A549 (cell line): ENCODE measurements around the gene RMRP. TPM values are rescaled to one million over a fixed set of nuclear protein-coding genes. Genes with fewer than 3 reads are reported as not detected.

Experiments used
- ATAC-seq, 2 experiments: fragments of 200-7000 bp in 1 of 2; fragments of >200 bp in 1 of 2; cut with Nextera tagmentation in 1 of 2; cut with Tn5 transposase in 1 of 2; 3 replicates each; pipeline versions ENCODE4 v1.8.0 to v1.9.1; 2018 to 2020; ENCODE audit warnings: mild to moderate bottlenecking in 1 of 2, moderate library complexity in 1 of 2
- CTCF ChIA-PET: fragments of 300-600 bp; sonication (Branson Sonifier 250); formaldehyde crosslinking; extraction: SDS; loops from one replicate; lab custom pipeline; 2021; ENCODE audit warnings: antibody characterized with exemption, inconsistent platforms; lab: Yijun Ruan, JAX
- POLR2A ChIA-PET: fragments of 350-600 bp; formaldehyde crosslinking; extraction: SDS; loops from one replicate; lab custom pipeline; 2021; ENCODE audit warnings: antibody characterized with exemption, inconsistent platforms; lab: Yijun Ruan, JAX
- DNase-seq, 2 experiments: peaks; one replicate each; pipeline versions ENCODE4 v3.0.0 to v3.0.0-alpha.2; 2011 to 2016; ENCODE audit warnings: low read depth in 1 of 2, low spot score in 1 of 2
- FAIRE-seq: peaks from 2 replicates; lab custom pipeline; 2011; peaks lifted over from hg19 to GRCh38; lab: Jason Lieb, UNC
- H3K27ac ChIP-seq, 2 experiments: fragments of >200 bp; sonication (Bioruptor Twin); formaldehyde crosslinking; 3 replicates each; pipeline ENCODE4 v1.5.1; 2016 to 2017
- H3K4me1 ChIP-seq: fragments of >200 bp; sonication (Bioruptor Twin); formaldehyde crosslinking; 3 replicates; pipeline ENCODE4 v1.6.1; 2016
- H3K4me2 ChIP-seq: fragments of >200 bp; sonication (Bioruptor Twin); formaldehyde crosslinking; 3 replicates; pipeline ENCODE4 v1.6.1; 2016
- H3K4me3 ChIP-seq: fragments of >200 bp; sonication (Bioruptor Twin); formaldehyde crosslinking; 3 replicates; pipeline ENCODE4 v1.5.1; 2016
- H3K9me3 ChIP-seq: fragments of >200 bp; sonication (Bioruptor Twin); formaldehyde crosslinking; 3 replicates; pipeline ENCODE4 v1.6.1; 2016
- CBX2 ChIP-seq: fragments of 200-600 bp; sonication (generic); IDR thresholded peaks from 2 replicates; pipeline ENCODE4 v1.6.1; 2016; ENCODE audit warnings: low read depth, mild to moderate bottlenecking, borderline replicate concordance
- CHD4 ChIP-seq: fragments of 200-600 bp; sonication (generic); IDR thresholded peaks from 2 replicates; pipeline ENCODE4 v1.6.1; 2016; ENCODE audit warnings: antibody characterized with exemption, mild to moderate bottlenecking, borderline replicate concordance
- EHF ChIP-seq: fragments of 250-450 bp; sonication (Bioruptor Pico); IDR thresholded peaks from 2 replicates; pipeline ENCODE4 v1.5.0; 2020; ENCODE audit warnings: mild to moderate bottlenecking
- FOSB ChIP-seq: fragments of 250-450 bp; sonication (Bioruptor Pico); IDR thresholded peaks from 2 replicates; pipeline ENCODE4 v1.5.0; 2020; ENCODE audit warnings: mild to moderate bottlenecking, moderate library complexity
- FOXS1 ChIP-seq: fragments of 250-450 bp; sonication (Bioruptor Pico); IDR thresholded peaks from 2 replicates; pipeline ENCODE4 v1.5.0; 2020; ENCODE audit warnings: mild to moderate bottlenecking, moderate library complexity
- HOXA7 ChIP-seq: fragments of 250-450 bp; sonication (Bioruptor Pico); IDR thresholded peaks from 2 replicates; pipeline ENCODE4 v1.5.0; 2020; ENCODE audit warnings: mild to moderate bottlenecking, moderate library complexity
- JUNB ChIP-seq: fragments of >200 bp; sonication (Bioruptor Twin); formaldehyde crosslinking; IDR thresholded peaks from 2 replicates; pipeline ENCODE4 v1.6.1; 2016
- KDM1A ChIP-seq: fragments of 200-600 bp; sonication (generic); IDR thresholded peaks from 2 replicates; pipeline ENCODE4 v1.6.1; 2016; ENCODE audit warnings: low read depth, mild to moderate bottlenecking
- MAFK ChIP-seq: fragments of 450-650 bp; IDR thresholded peaks from 2 replicates; pipeline ENCODE4 v1.6.1; 2014; ENCODE audit not compliant: partially characterized antibody
- MYC ChIP-seq: IDR thresholded peaks from 2 replicates; pipeline ENCODE4 v1.6.1; 2012; ENCODE audit warnings: mild to moderate bottlenecking, inconsistent platforms, low read length, improper control_type of control experiment, borderline replicate concordance
- PHF8 ChIP-seq: fragments of 200-600 bp; sonication (generic); IDR thresholded peaks from 2 replicates; pipeline ENCODE4 v1.6.1; 2016; ENCODE audit warnings: low read depth, mild to moderate bottlenecking, antibody characterized with exemption, moderate library complexity, borderline replicate concordance
- RAD21 ChIP-seq, 2 experiments: fragments of >200 bp in 1 of 2; sonication (Bioruptor Twin) in 1 of 2; formaldehyde crosslinking in 1 of 2; IDR thresholded peaks in 1 of 2; conservative IDR thresholded peaks in 1 of 2; 2 replicates in 1 of 2; 3 replicates in 1 of 2; pipeline ENCODE4 v1.6.1; 2012 to 2018; ENCODE audit warnings: inconsistent platforms in 1 of 2
- WGBS: methylation state at CpG from one replicate; pipeline ENCODE4 v1.1.6; 2017; ENCODE audit errors: missing lambda C conversion rate; 5-methylcytosine and 5-hydroxymethylcytosine counted together
- polyA plus RNA-seq, 4 experiments: library from polyadenylated mRNA; depleted of rRNA in 3 of 4; stranded (reverse); fragments of >200 nt; fragmentation: RNase III in 1 of 4; extraction: RNeasy Plus Mini Kit Qiagen cat#74134 plus additional on column Dnase treatment in 1 of 4; gene quantifications; 2 replicates in 3 of 4; 3 replicates in 1 of 4; pipeline ENCODE4 v1.2.3, GENCODE V29; 2011 to 2017
- TF ChIP-seq, protein P1 (sequence below): fragments of 250-450 bp; sonication (Bioruptor Pico); IDR thresholded peaks from 2 replicates; pipeline ENCODE4 v1.5.0; 2021; ENCODE audit warnings: mild to moderate bottlenecking, moderate library complexity, borderline replicate concordance
- TF ChIP-seq, protein P2 (sequence below): fragments of 200-600 bp; sonication (generic); IDR thresholded peaks from 2 replicates; pipeline ENCODE4 v1.6.1; 2016; ENCODE audit warnings: antibody characterized with exemption, mild to moderate bottlenecking, moderate library complexity
- TF ChIP-seq, protein P3 (sequence below): IDR thresholded peaks from 2 replicates; pipeline ENCODE4 v1.6.1; 2012

RMRP gene
- polyA plus RNA-seq, 2 of the 4 experiments (the other 2 are of a cell fraction) = 80.2 TPM; not detected in 1

DNA sequence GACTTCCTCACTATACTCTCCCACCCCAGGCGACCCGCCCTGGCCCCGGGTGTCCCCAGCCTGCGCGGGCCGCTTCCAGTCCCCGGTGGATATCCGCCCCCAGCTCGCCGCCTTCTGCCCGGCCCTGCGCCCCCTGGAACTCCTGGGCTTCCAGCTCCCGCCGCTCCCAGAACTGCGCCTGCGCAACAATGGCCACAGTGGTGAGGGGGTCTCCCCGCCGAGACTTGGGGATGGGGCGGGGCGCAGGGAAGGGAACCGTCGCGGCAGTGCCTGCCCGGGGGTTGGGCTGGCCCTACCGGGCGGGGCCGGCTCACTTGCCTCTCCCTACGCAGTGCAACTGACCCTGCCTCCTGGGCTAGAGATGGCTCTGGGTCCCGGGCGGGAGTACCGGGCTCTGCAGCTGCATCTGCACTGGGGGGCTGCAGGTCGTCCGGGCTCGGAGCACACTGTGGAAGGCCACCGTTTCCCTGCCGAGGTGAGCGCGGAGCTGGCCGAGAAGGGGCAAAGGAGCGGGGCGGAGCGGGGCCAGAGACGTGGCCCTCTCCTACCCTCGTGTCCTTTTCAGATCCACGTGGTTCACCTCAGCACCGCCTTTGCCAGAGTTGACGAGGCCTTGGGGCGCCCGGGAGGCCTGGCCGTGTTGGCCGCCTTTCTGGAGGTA is 18.0 kb upstream of the RMRP start:
- ATAC-seq = no peak
- 0 out of 6 replicates have a peak overlapping the region, but pooled peaks of 1 of the 2 experiments have one; percentile 10 for H3K27ac ChIP-seq
- CTCF ChIA-PET = interaction anchor here (0.6 to 21.5 kb wide), 6 partner anchors 15 to 81 kb away, joined by 3 to 498 read pairs (median 6); partner anchors contain the start of genes ARHGEF39, CCDC107, RMRP and TPM2

DNA sequence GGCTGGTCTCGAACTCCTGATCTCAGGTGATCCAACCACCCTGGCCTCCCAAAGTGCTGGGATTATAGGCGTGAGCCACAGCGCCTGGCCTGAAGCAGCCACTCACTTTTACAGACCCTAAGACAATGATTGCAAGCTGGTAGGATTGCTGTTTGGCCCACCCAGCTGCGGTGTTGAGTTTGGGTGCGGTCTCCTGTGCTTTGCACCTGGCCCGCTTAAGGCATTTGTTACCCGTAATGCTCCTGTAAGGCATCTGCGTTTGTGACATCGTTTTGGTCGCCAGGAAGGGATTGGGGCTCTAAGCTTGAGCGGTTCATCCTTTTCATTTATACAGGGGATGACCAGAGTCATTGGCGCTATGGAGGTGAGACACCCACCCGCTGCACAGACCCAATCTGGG is 17.4 kb upstream of the RMRP start:
- Histone ChIP-seq H3K4me3 (no peak overlapping the region), H3K27ac (no peak overlapping the region), H3K9me3 (no peaks in the 10 kb centered on the region), H3K4me1 (peaks cover 26% of the 10 kb centered on the region), H3K4me2 (no peak overlapping the region)
- TF ChIP-seq FOSB (CRISPR knock-in tag) (no peak), JUNB (no peak), CHD4 (no peak), CBX2 (no peak), PHF8 (no peak), MAFK (no peak), EHF (CRISPR knock-in tag) (no peak)
- TF ChIP-seq, protein P1, sequence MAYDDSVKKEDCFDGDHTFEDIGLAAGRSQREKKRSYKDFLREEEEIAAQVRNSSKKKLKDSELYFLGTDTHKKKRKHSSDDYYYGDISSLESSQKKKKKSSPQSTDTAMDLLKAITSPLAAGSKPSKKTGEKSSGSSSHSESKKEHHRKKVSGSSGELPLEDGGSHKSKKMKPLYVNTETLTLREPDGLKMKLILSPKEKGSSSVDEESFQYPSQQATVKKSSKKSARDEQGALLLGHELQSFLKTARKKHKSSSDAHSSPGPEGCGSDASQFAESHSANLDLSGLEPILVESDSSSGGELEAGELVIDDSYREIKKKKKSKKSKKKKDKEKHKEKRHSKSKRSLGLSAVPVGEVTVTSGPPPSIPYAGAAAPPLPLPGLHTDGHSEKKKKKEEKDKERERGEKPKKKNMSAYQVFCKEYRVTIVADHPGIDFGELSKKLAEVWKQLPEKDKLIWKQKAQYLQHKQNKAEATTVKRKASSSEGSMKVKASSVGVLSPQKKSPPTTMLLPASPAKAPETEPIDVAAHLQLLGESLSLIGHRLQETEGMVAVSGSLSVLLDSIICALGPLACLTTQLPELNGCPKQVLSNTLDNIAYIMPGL = no peak
- no peak for DNase-seq
- ChIA-PET POLR2A (no interaction called here), CTCF (interaction anchor here (1.4 to 21.5 kb wide), 5 partner anchors 14 to 82 kb away, joined by 3 to 498 read pairs (median 7); partner anchors contain the start of genes ARHGEF39, CCDC107, RMRP and TPM2)
- WGBS = 89% methylated on average over 10 of the region's 13 CpGs
- ATAC-seq = no peak
- no peak for FAIRE-seq

More for the DNA sequence above, 18.0 kb upstream of the RMRP start:
- Histone ChIP-seq H3K4me2 (no peak overlapping the region), H3K9me3 (no peaks in the 10 kb centered on the region), H3K4me3 (no peak overlapping the region), H3K4me1 (peaks cover 21% of the 10 kb centered on the region)
- 93% methylated on average over 37 of the region's 51 CpGs for WGBS
- FAIRE-seq (no peak), DNase-seq (no peak)
- no peak for TF ChIP-seq MYC
- no peak for TF ChIP-seq RAD21 (conservative IDR thresholded peaks at IDR 0.05 in 1 of 2, IDR thresholded peaks at IDR 0.05 in 1 of 2)
- no peak for TF ChIP-seq FOXS1 (CRISPR knock-in tag)
- TF ChIP-seq, protein P2, sequence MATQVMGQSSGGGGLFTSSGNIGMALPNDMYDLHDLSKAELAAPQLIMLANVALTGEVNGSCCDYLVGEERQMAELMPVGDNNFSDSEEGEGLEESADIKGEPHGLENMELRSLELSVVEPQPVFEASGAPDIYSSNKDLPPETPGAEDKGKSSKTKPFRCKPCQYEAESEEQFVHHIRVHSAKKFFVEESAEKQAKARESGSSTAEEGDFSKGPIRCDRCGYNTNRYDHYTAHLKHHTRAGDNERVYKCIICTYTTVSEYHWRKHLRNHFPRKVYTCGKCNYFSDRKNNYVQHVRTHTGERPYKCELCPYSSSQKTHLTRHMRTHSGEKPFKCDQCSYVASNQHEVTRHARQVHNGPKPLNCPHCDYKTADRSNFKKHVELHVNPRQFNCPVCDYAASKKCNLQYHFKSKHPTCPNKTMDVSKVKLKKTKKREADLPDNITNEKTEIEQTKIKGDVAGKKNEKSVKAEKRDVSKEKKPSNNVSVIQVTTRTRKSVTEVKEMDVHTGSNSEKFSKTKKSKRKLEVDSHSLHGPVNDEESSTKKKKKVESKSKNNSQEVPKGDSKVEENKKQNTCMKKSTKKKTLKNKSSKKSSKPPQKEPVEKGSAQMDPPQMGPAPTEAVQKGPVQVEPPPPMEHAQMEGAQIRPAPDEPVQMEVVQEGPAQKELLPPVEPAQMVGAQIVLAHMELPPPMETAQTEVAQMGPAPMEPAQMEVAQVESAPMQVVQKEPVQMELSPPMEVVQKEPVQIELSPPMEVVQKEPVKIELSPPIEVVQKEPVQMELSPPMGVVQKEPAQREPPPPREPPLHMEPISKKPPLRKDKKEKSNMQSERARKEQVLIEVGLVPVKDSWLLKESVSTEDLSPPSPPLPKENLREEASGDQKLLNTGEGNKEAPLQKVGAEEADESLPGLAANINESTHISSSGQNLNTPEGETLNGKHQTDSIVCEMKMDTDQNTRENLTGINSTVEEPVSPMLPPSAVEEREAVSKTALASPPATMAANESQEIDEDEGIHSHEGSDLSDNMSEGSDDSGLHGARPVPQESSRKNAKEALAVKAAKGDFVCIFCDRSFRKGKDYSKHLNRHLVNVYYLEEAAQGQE = no peak
- no peak for TF ChIP-seq KDM1A
- no peak for TF ChIP-seq HOXA7 (CRISPR knock-in tag)
- TF ChIP-seq, protein P3, sequence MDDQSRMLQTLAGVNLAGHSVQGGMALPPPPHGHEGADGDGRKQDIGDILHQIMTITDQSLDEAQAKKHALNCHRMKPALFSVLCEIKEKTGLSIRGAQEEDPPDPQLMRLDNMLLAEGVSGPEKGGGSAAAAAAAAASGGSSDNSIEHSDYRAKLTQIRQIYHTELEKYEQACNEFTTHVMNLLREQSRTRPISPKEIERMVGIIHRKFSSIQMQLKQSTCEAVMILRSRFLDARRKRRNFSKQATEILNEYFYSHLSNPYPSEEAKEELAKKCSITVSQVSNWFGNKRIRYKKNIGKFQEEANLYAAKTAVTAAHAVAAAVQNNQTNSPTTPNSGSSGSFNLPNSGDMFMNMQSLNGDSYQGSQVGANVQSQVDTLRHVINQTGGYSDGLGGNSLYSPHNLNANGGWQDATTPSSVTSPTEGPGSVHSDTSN = no peak
- no peak for TF ChIP-seq MAFK
- POLR2A ChIA-PET = no interaction called here
